Breast epithelium (tissue), 4 donors: ENCODE measurements around the gene AKAP9. TPM values are rescaled to one million over a fixed set of nuclear protein-coding genes. Genes with fewer than 3 reads are reported as not detected.

Experiments
- DNase-seq, 2 donors: peaks; one replicate each; pipeline ENCODE4 v3.0.0-alpha.2; 2019; ENCODE audit warnings: low spot score in 2 of 2
- H3K27ac ChIP-seq, 2 donors: fragments of 200-600 bp; sonication (generic) in 1 of 2; one replicate each; pipeline ENCODE4 v1.5.1; 2016 to 2019; ENCODE audit warnings: mild to moderate bottlenecking in 1 of 2
- H3K27me3 ChIP-seq, 2 donors: fragments of 200-600 bp; sonication (generic) in 1 of 2; one replicate each; pipeline versions ENCODE4 v1.5.1 to v1.6.0; 2017 to 2019; ENCODE audit warnings: control low read depth in 1 of 2, mild to moderate bottlenecking in 1 of 2
- H3K36me3 ChIP-seq: fragments of 200-600 bp; one replicate; pipeline ENCODE4 v1.5.1; 2019
- H3K4me1 ChIP-seq, 2 donors: fragments of 200-600 bp; sonication (generic); one replicate each; pipeline ENCODE4 v1.5.1; 2016 to 2019; ENCODE audit warnings: control low read depth in 1 of 2
- H3K4me3 ChIP-seq, 3 donors: fragments of 200-600 bp; sonication (generic); 1 replicate in 2 of 3; 2 replicates in 1 of 3; pipeline ENCODE4 v1.5.1; 2016 to 2019; ENCODE audit warnings: mild to moderate bottlenecking in 3 of 3, moderate library complexity in 2 of 3
- H3K9me3 ChIP-seq, 2 donors: fragments of 200-600 bp; sonication (generic) in 1 of 2; one replicate each; pipeline ENCODE4 v1.5.1; 2016 to 2019; ENCODE audit warnings: control low read depth in 1 of 2
- CTCF ChIP-seq, 3 donors: fragments of 450-650 bp; IDR thresholded peaks; one replicate each; pipeline ENCODE4 v1.5.1; 2016 to 2017; ENCODE audit warnings: antibody characterized with exemption in 3 of 3, mild to moderate bottlenecking in 3 of 3, moderate library complexity in 3 of 3
- POLR2A ChIP-seq: fragments of 450-650 bp; IDR thresholded peaks from one replicate; pipeline ENCODE4 v1.6.1; 2016; ENCODE audit warnings: antibody characterized with exemption, mild to moderate bottlenecking, moderate library complexity
- POLR2AphosphoS5 ChIP-seq, 3 donors: sonication (generic); formaldehyde crosslinking; IDR thresholded peaks; one replicate each; pipeline ENCODE4 v1.6.1; 2017; ENCODE audit warnings: antibody characterized with exemption in 3 of 3
- intact Hi-C: fragments of 100-400 bp; cut with DNase I; formaldehyde crosslinking; loops from one replicate; pipeline ENCODE4 v1.15.1; 2023; ENCODE audit warnings: low total_unique reads
- total RNA-seq, 3 donors: library from RNA; depleted of rRNA; stranded (reverse); fragments of >200 nt; gene quantifications; one replicate each; pipeline ENCODE4 v1.1.0, GENCODE V29; 2016

The AKAP9 gene
- total RNA-seq, 3 donors from 2014 or later = 73.3 to 193 (median 124) TPM

- H3K4me1 ChIP-seq = no peaks in the 10 kb centered on the region
- H3K4me3 ChIP-seq = no peak overlapping the region
- H3K27me3 ChIP-seq = no peaks in the 10 kb centered on the region
- H3K27ac ChIP-seq = no peak overlapping the region
- DNase-seq = no peak
- no peak for TF ChIP-seq POLR2A
- no peak for TF ChIP-seq POLR2AphosphoS5 (IDR thresholded peaks at IDR 0.05)
- no peak for TF ChIP-seq CTCF (IDR thresholded peaks at IDR 0.05)
- no peaks in the 10 kb centered on the region for H3K36me3 ChIP-seq
- no peaks in the 10 kb centered on the region for H3K9me3 ChIP-seq
- intact Hi-C loops = no loop called here
These were observed 27.1 kb upstream of the AKAP9 start for GRCh38 chr7:91913612-91914011.

GRCh38 chr7:91915401-91916050, 25.1 kb upstream of the AKAP9 start:
- intact Hi-C loops = no loop called here
- no peak overlapping the region for H3K27ac ChIP-seq

GRCh38 chr7:91916051-91916440, 24.6 kb upstream of the AKAP9 start:
- intact Hi-C loops = no loop called here
- TF ChIP-seq POLR2A (no peak), CTCF (IDR thresholded peaks at IDR 0.05) (no peak), POLR2AphosphoS5 (IDR thresholded peaks at IDR 0.05) (no peak)
- H3K27ac ChIP-seq = no peak overlapping the region
- H3K27me3 ChIP-seq = no peaks in the 10 kb centered on the region
- no peaks in the 10 kb centered on the region for H3K4me1 ChIP-seq
- no peak overlapping the region for H3K4me3 ChIP-seq
- DNase-seq = no peak
- no peaks in the 10 kb centered on the region for H3K36me3 ChIP-seq
- H3K9me3 ChIP-seq = no peaks in the 10 kb centered on the region

More at GRCh38 chr7:91915401-91916050, 25.1 kb upstream of the AKAP9 start:
- no peaks in the 10 kb centered on the region for H3K9me3 ChIP-seq
- no peaks in the 10 kb centered on the region for H3K36me3 ChIP-seq
- H3K27me3 ChIP-seq = no peaks in the 10 kb centered on the region
- no peak overlapping the region for H3K4me3 ChIP-seq
- TF ChIP-seq CTCF (IDR thresholded peaks at IDR 0.05) (no peak), POLR2A (no peak), POLR2AphosphoS5 (IDR thresholded peaks at IDR 0.05) (no peak)
- no peaks in the 10 kb centered on the region for H3K4me1 ChIP-seq
- no peak for DNase-seq

GRCh38 chr7:91918356-91918755, 22.3 kb upstream of the AKAP9 start:
- no peaks in the 10 kb centered on the region for H3K9me3 ChIP-seq
- H3K27ac ChIP-seq = no peak overlapping the region
- no peaks in the 10 kb centered on the region for H3K36me3 ChIP-seq
- H3K4me3 ChIP-seq = no peak overlapping the region
- intact Hi-C loops = no loop called here
- no peaks in the 10 kb centered on the region for H3K4me1 ChIP-seq
- H3K27me3 ChIP-seq = no peaks in the 10 kb centered on the region
- DNase-seq = no peak
- no peak for TF ChIP-seq POLR2AphosphoS5 (IDR thresholded peaks at IDR 0.05)
- no peak for TF ChIP-seq POLR2A
- TF ChIP-seq CTCF (IDR thresholded peaks at IDR 0.05) = no peak

- H3K4me1 ChIP-seq = no peaks in the 10 kb centered on the region
- H3K4me3 ChIP-seq = no peak overlapping the region
- no peak for DNase-seq
- no peak overlapping the region for H3K27ac ChIP-seq
- TF ChIP-seq POLR2AphosphoS5 (IDR thresholded peaks at IDR 0.05) = no peak
- no peak for TF ChIP-seq CTCF (IDR thresholded peaks at IDR 0.05)
- no peak for TF ChIP-seq POLR2A
- H3K9me3 ChIP-seq = no peaks in the 10 kb centered on the region
- no peaks in the 10 kb centered on the region for H3K27me3 ChIP-seq
- no peaks in the 10 kb centered on the region for H3K36me3 ChIP-seq
- intact Hi-C loops = no loop called here
These were observed 17.8 kb upstream of the AKAP9 start for GRCh38 chr7:91922857-91923256.
